Ovary (tissue), 9 donors: ENCODE measurements around the gene HYOU1. TPM values are rescaled to one million over a fixed set of nuclear protein-coding genes. Genes with fewer than 3 reads are reported as not detected.

Experiments used
- DNase-seq, 5 donors: peaks; one replicate each; pipeline ENCODE4 v3.0.0-alpha.2; 2019 to 2020
- H3K27ac ChIP-seq, 2 donors: fragments of 200-600 bp; one replicate each; pipeline versions ENCODE4 v1.5.1 to v1.8.0; 2019 to 2022
- H3K27me3 ChIP-seq: fragments of 200-600 bp; one replicate; pipeline ENCODE4 v1.8.0; 2022
- H3K36me3 ChIP-seq: fragments of 200-600 bp; sonication (generic); one replicate; pipeline ENCODE4 v1.5.1; 2019
- H3K4me1 ChIP-seq: one replicate; pipeline ENCODE4 v1.8.1; 2013; ENCODE audit warnings: mild to moderate bottlenecking, moderate library complexity; ENCODE audit not compliant: insufficient read depth
- H3K4me3 ChIP-seq: fragments of 200-600 bp; sonication (generic); one replicate; pipeline ENCODE4 v1.5.1; 2017
- H3K9me3 ChIP-seq, 2 donors: fragments of 200-600 bp in 1 of 2; sonication (generic) in 1 of 2; one replicate each; pipeline versions ENCODE4 v1.5.1 to v1.8.1; 2013 to 2019; ENCODE audit warnings: mild to moderate bottlenecking in 1 of 2, moderate library complexity in 1 of 2
- EP300 ChIP-seq: sonication (generic); formaldehyde crosslinking; IDR thresholded peaks from one replicate; pipeline ENCODE4 v1.6.1; 2017; ENCODE audit warnings: antibody characterized with exemption
- POLR2A ChIP-seq: fragments of 450-650 bp; IDR thresholded peaks from one replicate; pipeline ENCODE4 v1.6.1; 2017; ENCODE audit warnings: antibody characterized with exemption, mild to moderate bottlenecking, moderate library complexity
- WGBS, 3 donors: extraction: QIAGEN DNeasy Blood & Tissue Kit in 1 of 3; methylation state at CpG; one replicate each; pipeline versions ENCODE4 v1.1.5 to v1.1.7; 2013 to 2017; 5-methylcytosine and 5-hydroxymethylcytosine counted together
- intact Hi-C, 4 donors: fragments of 100-400 bp; cut with DNase I; formaldehyde crosslinking; loops; one replicate each; pipeline versions ENCODE4 v1.11.0 to v1.15.1; 2022 to 2023
- polyA plus RNA-seq, 2 donors: library from polyadenylated mRNA; stranded (reverse); fragments of 200-250 nt in 1 of 2; fragments of 350-450 nt in 1 of 2; fragmentation: Illumina TruSeq in 1 of 2; extraction: RNeasy Lipid Tissue Mini Kit (QIAGEN cat#74804) in 1 of 2; gene quantifications; one replicate each; pipeline ENCODE4 v1.2.3, GENCODE V29; 2013 to 2014
- total RNA-seq, 7 donors: library from RNA; depleted of rRNA in 2 of 7; stranded (reverse); fragments of >200 nt in 2 of 7; fragmentation: NEBNext Ultra II Directional in 3 of 7; extraction: Animal tissue kit (Norgen Biotek cat#: 25700) in 3 of 7; gene quantifications; one replicate each; pipeline versions ENCODE4 v1.1.0 to v1.2.4, GENCODE V29; 2016 to 2023
- TF ChIP-seq, protein P1 (sequence below), 3 donors: fragments of 450-650 bp in 2 of 3; fragments of 200-600 bp in 1 of 3; IDR thresholded peaks; one replicate each; pipeline versions ENCODE4 v1.5.1 to v1.8.0; 2016 to 2022; ENCODE audit warnings: antibody characterized with exemption in 3 of 3, mild to moderate bottlenecking in 1 of 3
- donor health status: DM: no; HTN: no; CAD: no; lungs with moderate emphysema.
- donor health status: DM: no; HTN: no; CAD: no.
- donor health status: Bipolar disorder and iron deficiency.
- donor health status: DM: yes; HTN: yes; CAD: no.
- donor health status: DM: no; HTN: no; CAD: no.
- donor health status: DM: yes; HTN: yes; CAD: no.

Gene HYOU1
- total and polyA plus RNA-seq, 9 donors, result 26.5 to 156 (median 69.7) TPM

DNA sequence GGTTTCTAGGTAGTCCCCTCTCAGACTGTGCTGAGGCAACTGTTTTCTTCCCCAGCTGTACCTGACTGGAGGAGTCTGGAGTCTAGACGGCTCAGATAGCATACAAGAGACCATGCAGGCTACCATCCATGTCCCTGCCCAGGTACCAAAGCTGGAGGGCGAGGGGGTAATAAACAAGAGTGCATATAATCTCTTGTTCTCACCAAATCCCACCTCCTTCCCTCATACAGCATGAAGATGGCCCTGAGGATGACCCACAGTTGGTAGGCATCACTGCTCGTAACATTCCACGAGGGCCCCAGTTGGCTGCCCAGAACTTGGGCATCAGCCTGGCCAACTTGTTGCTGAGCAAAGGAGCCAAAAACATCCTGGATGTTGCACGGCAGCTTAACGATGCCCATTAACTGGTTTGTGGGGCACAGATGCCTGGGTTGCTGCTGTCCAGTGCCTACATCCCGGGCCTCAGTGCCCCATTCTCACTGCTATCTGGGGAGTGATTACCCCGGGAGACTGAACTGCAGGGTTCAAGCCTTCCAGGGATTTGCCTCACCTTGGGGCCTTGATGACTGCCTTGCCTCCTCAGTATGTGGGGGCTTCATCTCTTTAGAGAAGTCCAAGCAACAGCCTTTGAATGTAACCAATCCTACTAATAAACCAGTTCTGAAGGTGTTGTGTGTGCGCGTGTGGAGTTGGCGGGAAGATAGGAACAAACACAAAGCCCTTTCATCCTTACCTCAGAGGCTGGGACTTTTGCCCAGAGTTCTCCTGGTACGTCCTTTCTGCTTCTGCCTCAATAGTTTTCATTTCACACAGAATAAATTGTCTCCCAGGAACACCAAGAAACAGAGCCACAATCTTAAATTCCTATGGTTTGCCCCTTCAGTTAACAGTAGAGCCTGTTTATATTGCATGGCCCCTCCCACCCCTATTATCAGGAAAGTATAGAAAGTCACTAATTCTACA is 36.2 kb upstream of the HYOU1 start:
- intact Hi-C loops, result loop anchor here in 2 of 4 donors (5.0 to 10.0 kb wide), 2 partner anchors 104 to 242 kb away; partner anchors contain the start of gene RNF26 (in 1 of the 2)
- TF ChIP-seq, protein P1, sequence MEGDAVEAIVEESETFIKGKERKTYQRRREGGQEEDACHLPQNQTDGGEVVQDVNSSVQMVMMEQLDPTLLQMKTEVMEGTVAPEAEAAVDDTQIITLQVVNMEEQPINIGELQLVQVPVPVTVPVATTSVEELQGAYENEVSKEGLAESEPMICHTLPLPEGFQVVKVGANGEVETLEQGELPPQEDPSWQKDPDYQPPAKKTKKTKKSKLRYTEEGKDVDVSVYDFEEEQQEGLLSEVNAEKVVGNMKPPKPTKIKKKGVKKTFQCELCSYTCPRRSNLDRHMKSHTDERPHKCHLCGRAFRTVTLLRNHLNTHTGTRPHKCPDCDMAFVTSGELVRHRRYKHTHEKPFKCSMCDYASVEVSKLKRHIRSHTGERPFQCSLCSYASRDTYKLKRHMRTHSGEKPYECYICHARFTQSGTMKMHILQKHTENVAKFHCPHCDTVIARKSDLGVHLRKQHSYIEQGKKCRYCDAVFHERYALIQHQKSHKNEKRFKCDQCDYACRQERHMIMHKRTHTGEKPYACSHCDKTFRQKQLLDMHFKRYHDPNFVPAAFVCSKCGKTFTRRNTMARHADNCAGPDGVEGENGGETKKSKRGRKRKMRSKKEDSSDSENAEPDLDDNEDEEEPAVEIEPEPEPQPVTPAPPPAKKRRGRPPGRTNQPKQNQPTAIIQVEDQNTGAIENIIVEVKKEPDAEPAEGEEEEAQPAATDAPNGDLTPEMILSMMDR (IDR thresholded peaks at IDR 0.05), result no peak
- TF ChIP-seq EP300 (no peak), POLR2A (no peak)
- DNase-seq, result no peak
- H3K4me1 ChIP-seq, result peaks cover 2% of the 10 kb centered on the region
- peak overlapping the region; percentile 92 for H3K4me3 ChIP-seq
- no peaks in the 10 kb centered on the region for H3K27me3 ChIP-seq
- no peaks in the 10 kb centered on the region for H3K9me3 ChIP-seq
- no peaks in the 10 kb centered on the region for H3K36me3 ChIP-seq
- WGBS, 3 donors, result 40 to 52% (median 46%) methylated on average over 12 of the region's 12 CpGs
- no peak overlapping the region for H3K27ac ChIP-seq

DNA sequence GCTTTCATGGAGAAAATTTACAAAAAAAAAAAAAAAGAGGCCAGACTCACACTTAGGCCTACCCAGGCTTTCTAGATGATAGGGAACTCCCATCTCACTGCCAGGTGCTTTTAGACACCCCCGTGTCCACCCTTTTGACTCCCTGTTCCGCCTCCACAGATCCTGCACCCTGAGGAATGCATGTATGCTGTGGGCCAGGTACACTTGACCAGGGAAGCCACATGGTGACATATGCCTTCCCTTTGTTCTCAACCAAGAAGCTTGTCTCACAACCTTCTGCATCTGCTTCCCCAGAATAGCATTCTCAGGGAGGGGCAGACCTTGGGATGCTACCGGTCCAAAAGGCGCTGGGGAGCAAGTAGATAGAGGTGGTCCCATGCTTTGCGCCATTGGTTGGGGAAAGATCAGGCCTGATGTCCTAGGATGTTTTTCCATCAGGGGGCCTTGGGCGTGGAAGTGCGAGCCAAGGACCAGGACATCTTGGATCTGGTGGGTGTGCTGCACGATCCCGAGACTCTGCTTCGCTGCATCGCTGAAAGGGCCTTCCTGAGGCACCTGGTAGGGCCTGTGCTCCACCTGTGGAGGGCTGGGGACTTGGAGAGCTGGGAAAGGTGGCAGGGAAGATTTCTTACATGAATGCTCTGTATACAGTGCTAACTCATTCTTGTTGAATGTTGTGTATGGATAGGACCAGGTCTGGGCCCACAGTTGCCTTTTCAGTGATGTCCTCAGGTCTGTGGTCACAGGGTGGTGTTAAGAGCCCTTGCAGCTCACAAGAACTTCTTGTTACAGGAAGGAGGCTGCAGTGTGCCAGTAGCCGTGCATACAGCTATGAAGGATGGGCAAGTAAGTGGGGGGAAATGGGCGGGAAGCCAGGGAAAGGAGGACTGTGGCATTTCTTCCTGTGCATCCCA is 35.2 kb upstream of the HYOU1 start:
- Histone ChIP-seq H3K9me3 (no peaks in the 10 kb centered on the region), H3K27ac (no peak overlapping the region), H3K4me1 (peaks cover 2% of the 10 kb centered on the region), H3K36me3 (no peaks in the 10 kb centered on the region), H3K4me3 (no peak overlapping the region), H3K27me3 (no peaks in the 10 kb centered on the region)
- TF ChIP-seq EP300 (no peak), POLR2A (no peak)
- TF ChIP-seq, protein P1 (IDR thresholded peaks at IDR 0.05), result no peak
- intact Hi-C loops, result loop anchor here in 2 of 4 donors (5.0 to 10.0 kb wide), 2 partner anchors 105 to 243 kb away; partner anchors contain the start of gene RNF26 (in 1 of the 2)
- no peak for DNase-seq
- WGBS, 3 donors, result 79 to 84% (median 80%) methylated on average over 13 of the region's 13 CpGs

DNA sequence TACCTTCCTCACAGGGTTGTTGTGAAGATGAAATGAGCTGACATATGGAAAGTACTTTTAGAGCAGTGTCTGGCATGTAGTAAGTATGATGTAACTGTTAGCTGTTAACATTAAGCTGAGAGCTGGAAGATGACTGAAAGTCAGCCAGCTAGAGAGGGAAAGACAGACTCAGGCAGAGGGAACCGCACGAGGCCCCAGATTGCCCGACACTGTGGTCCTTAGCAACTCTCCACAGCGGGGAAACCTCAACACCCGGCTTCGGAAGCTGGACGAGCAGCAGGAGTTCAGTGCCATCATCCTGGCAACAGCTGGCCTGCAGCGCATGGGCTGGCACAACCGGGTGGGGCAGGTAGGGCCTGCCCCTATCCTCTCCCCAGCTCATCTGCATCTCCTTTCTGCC is 34.2 kb upstream of the HYOU1 start:
- intact Hi-C loops, result loop anchor here in 2 of 4 donors (5.0 to 10.0 kb wide), 2 partner anchors 106 to 244 kb away; partner anchors contain the start of gene RNF26 (in 1 of the 2)
- WGBS, 3 donors, result 84 to 86% (median 84%) methylated on average over 9 of the region's 9 CpGs

DNA sequence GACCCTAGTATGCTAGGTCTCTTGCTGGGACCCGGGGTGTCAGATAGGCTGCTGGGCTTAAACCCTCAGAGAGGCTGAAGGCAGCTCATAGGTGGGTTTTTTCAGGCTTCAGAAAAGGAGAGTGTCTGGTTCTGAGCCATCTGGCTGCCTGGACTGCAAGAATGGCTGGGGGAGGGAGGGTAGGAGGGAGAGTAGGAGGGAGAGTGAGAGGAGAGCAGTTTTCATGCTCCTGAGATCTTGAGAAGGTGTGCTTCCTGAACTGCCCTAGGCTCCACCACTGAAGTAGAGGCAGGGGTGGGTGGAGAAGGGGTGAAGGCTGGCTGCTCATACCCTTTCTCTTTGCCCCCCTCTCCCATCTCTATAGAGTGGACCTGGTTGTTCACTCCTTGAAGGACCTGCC is 32.3 kb upstream of the HYOU1 start:
- H3K4me1 ChIP-seq, result peaks cover 7% of the 10 kb centered on the region
- 88 to 93% (median 89%) methylated on average over 1 of the region's 1 CpG for WGBS, 3 donors
- no peak overlapping the region for H3K4me3 ChIP-seq
- no peak overlapping the region for H3K27ac ChIP-seq
- H3K27me3 ChIP-seq, result no peaks in the 10 kb centered on the region
- DNase-seq, result no peak
- TF ChIP-seq EP300, result no peak
- TF ChIP-seq, protein P1 (IDR thresholded peaks at IDR 0.05), result no peak
- no peak for TF ChIP-seq POLR2A
- no peaks in the 10 kb centered on the region for H3K36me3 ChIP-seq
- intact Hi-C loops, result no loop called here
- no peaks in the 10 kb centered on the region for H3K9me3 ChIP-seq

More for the DNA sequence above, 34.2 kb upstream of the HYOU1 start:
- H3K4me1 ChIP-seq, result peaks cover 2% of the 10 kb centered on the region
- H3K27ac ChIP-seq, result no peak overlapping the region
- H3K4me3 ChIP-seq, result no peak overlapping the region
- no peaks in the 10 kb centered on the region for H3K27me3 ChIP-seq
- no peaks in the 10 kb centered on the region for H3K9me3 ChIP-seq
- no peaks in the 10 kb centered on the region for H3K36me3 ChIP-seq
- DNase-seq, result no peak
- no peak for TF ChIP-seq POLR2A
